K562 (cell line): ENCODE results near the gene KCNJ9. TPM values are rescaled to one million over a fixed set of nuclear protein-coding genes. Genes with fewer than 3 reads are reported as not detected.
"Not testable (repeated sequence)": the region's sequence is repeated elsewhere in the genome, so short reads cannot be mapped to it uniquely, and the experiment has no call there.

Experiments used
- ATAC-seq: fragments of 200-7000 bp; cut with Tn5 transposase; 3 replicates; pipeline ENCODE4 v1.9.1; 2020; ENCODE audit warnings: moderate library complexity
- BruUV-seq: library from RNA; stranded (reverse); fragments of 400-500 nt; replicated peaks from 2 replicates; lab custom pipeline; 2021; lab: Mats Ljungman, UMichigan
- CTCF ChIA-PET: fragments of 300-600 bp; formaldehyde crosslinking; extraction: SDS; loops from one replicate; lab custom pipeline; 2021; ENCODE audit warnings: low intra/inter-chr PET ratio; lab: Yijun Ruan, JAX
- POLR2A ChIA-PET: fragments of 300-600, 350-650 bp; sonication (Branson Sonifier 250); formaldehyde crosslinking; extraction: SDS; loops from one replicate; lab custom pipeline; 2021; ENCODE audit warnings: antibody characterized with exemption, inconsistent platforms; lab: Yijun Ruan, JAX
- DNase-seq, 4 experiments: peaks; one replicate each; pipeline versions ENCODE4 v3.0.0 to v3.0.0-alpha.2; 2011 to 2018; ENCODE audit warnings: low spot score in 3 of 4, mixed read lengths in 3 of 4; ENCODE audit errors: extremely low read depth in 1 of 4
- FAIRE-seq: peaks from 2 replicates; lab custom pipeline; 2011; peaks lifted over from hg19 to GRCh38; lab: Jason Lieb, UNC
- H2AFZ ChIP-seq: 2 replicates; pipeline ENCODE4 v1.6.0; 2011; ENCODE audit warnings: low read depth, low read length, control low read depth, inconsistent platforms
- H3K27ac ChIP-seq: fragments of 200-600 bp; 3 replicates; pipeline ENCODE4 v1.8.0; 2011; ENCODE audit warnings: low read depth, mild to moderate bottlenecking, control low read depth, inconsistent platforms, low read length, moderate library complexity, mixed read lengths; ENCODE audit errors: extremely low read depth
- H3K27me3 ChIP-seq, 2 experiments: fragments of 300-600 bp in 1 of 2; 2 replicates in 1 of 2; 3 replicates in 1 of 2; pipeline versions ENCODE4 v1.6.0 to v1.8.0; 2011; ENCODE audit warnings: inconsistent platforms in 2 of 2, low read length in 2 of 2, mild to moderate bottlenecking in 1 of 2, mixed read lengths in 1 of 2, moderate library complexity in 1 of 2; ENCODE audit not compliant: control insufficient read depth in 2 of 2, insufficient read depth in 2 of 2
- H3K36me3 ChIP-seq: fragments of 300-600 bp; 3 replicates; pipeline ENCODE4 v1.8.0; 2011; ENCODE audit warnings: mild to moderate bottlenecking, low read length, inconsistent platforms; ENCODE audit not compliant: control insufficient read depth, insufficient read depth
- H3K4me1 ChIP-seq, 2 experiments: fragments of 200-600 bp in 1 of 2; replicated peaks in 1 of 2; 2 replicates in 1 of 2; 3 replicates in 1 of 2; pipeline versions ENCODE4 v1.5.1 to v1.8.0; 2011; ENCODE audit warnings: inconsistent platforms in 2 of 2, low read length in 2 of 2, mild to moderate bottlenecking in 1 of 2, mixed read lengths in 1 of 2, moderate library complexity in 1 of 2; ENCODE audit not compliant: control insufficient read depth in 2 of 2, insufficient read depth in 2 of 2
- H3K4me2 ChIP-seq: 2 replicates; pipeline ENCODE4 v1.6.1; 2011; ENCODE audit warnings: low read length, control low read depth, inconsistent platforms, mixed read lengths; ENCODE audit not compliant: insufficient read depth
- H3K4me3 ChIP-seq: fragments of 200-600 bp; sonication (generic), shearing (Covaris generic); 2 replicates; pipeline ENCODE4 v1.5.1; 2016; ENCODE audit warnings: control low read depth, inconsistent platforms
- H3K79me2 ChIP-seq: fragments of 200-600 bp; 3 replicates; pipeline ENCODE4 v1.8.0; 2011; ENCODE audit warnings: low read length, inconsistent platforms; ENCODE audit not compliant: control insufficient read depth, insufficient read depth
- H3K9ac ChIP-seq, 2 experiments: 2 replicates each; pipeline versions ENCODE4 v1.6.0 to v1.6.1; 2011; ENCODE audit warnings: low read depth in 2 of 2, low read length in 2 of 2, control low read depth in 1 of 2, inconsistent platforms in 1 of 2, mild to moderate bottlenecking in 1 of 2, mixed read lengths in 1 of 2; ENCODE audit not compliant: insufficient read depth in 1 of 2
- H3K9me1 ChIP-seq: one replicate; pipeline ENCODE4 v1.6.0; 2011; ENCODE audit warnings: inconsistent platforms, mild to moderate bottlenecking, low read length, moderate library complexity; ENCODE audit not compliant: control insufficient read depth, insufficient read depth
- H3K9me3 ChIP-seq: replicated peaks from 2 replicates; pipeline ENCODE4 v1.5.1; 2011; ENCODE audit warnings: low read depth, low read length, inconsistent platforms; ENCODE audit not compliant: control insufficient read depth, insufficient read depth
- H4K20me1 ChIP-seq: replicated peaks from 2 replicates; pipeline ENCODE4 v1.6.1; 2011; ENCODE audit warnings: low read length, inconsistent platforms, mixed read lengths; ENCODE audit not compliant: control insufficient read depth, insufficient read depth
- CEBPB ChIP-seq: fragments of 450-650 bp; IDR thresholded peaks from 2 replicates; pipeline ENCODE4 v1.6.1; 2016; ENCODE audit warnings: missing genetic modification characterization, missing compliant biosample characterization
- HLTF ChIP-seq: fragments of 450-650 bp; IDR thresholded peaks from 2 replicates; pipeline ENCODE4 v1.6.1; 2016
- NCOA4 ChIP-seq: fragments of 450-650 bp; IDR thresholded peaks from 2 replicates; pipeline ENCODE4 v1.6.1; 2018; ENCODE audit warnings: mild to moderate bottlenecking; ENCODE audit not compliant: partially characterized antibody
- NFIC ChIP-seq: fragments of 450-650 bp; IDR thresholded peaks from 2 replicates; pipeline ENCODE4 v1.6.1; 2017; ENCODE audit warnings: mild to moderate bottlenecking, inconsistent platforms
- NUFIP1 ChIP-seq: fragments of 450-650 bp; IDR thresholded peaks from 2 replicates; pipeline ENCODE4 v1.6.1; 2018; ENCODE audit not compliant: partially characterized antibody
- RBM15 ChIP-seq: fragments of 200-400 bp; formaldehyde crosslinking; IDR thresholded peaks from 2 replicates; pipeline ENCODE4 v1.6.1; 2018; ENCODE audit warnings: mild to moderate bottlenecking, low read length, moderate library complexity; ENCODE audit not compliant: insufficient read depth
- TBP ChIP-seq: optimal IDR thresholded peaks from 2 replicates; pipeline ENCODE3; 2011; ENCODE audit warnings: low read depth, low read length, improper control_type of control experiment
- ZNF3 ChIP-seq: fragments of 250-450 bp; sonication (Bioruptor Pico); IDR thresholded peaks from 2 replicates; pipeline ENCODE4 v1.5.0; 2021; ENCODE audit warnings: mild to moderate bottlenecking, moderate library complexity
- ZSCAN29 ChIP-seq: fragments of 450-650 bp; IDR thresholded peaks from 2 replicates; pipeline ENCODE4 v1.6.1; 2017
- WGBS: fragments of 100-300 bp; shearing (Covaris generic); methylation state at CpG from one replicate; pipeline ENCODE4 v1.1.6; 2016; ENCODE audit warnings: low coverage, mixed read lengths; ENCODE audit not compliant: insufficient coverage; ENCODE audit errors: missing lambda C conversion rate; 5-methylcytosine and 5-hydroxymethylcytosine counted together
- in situ Hi-C: fragments of 300-500 bp; cut with MboI; formaldehyde crosslinking; loops from 4 replicates; pipeline ENCODE4 v1.15.0; 2018; ENCODE audit warnings: inconsistent platforms, mixed read lengths
- intact Hi-C: fragments of 100-400 bp; cut with micrococcal nuclease; formaldehyde crosslinking; loops from 2 replicates; pipeline ENCODE4 v1.14.2; 2022
- polyA plus RNA-seq, 8 experiments: library from polyadenylated mRNA; depleted of rRNA in 4 of 8; stranded (reverse) in 5 of 8; unstranded in 3 of 8; fragments of >200 nt; fragmentation: Nextera tagmentation in 2 of 8; fragmentation: Illumina TruSeq in 1 of 8; extraction: Ambion mirVana in 2 of 8; extraction: Trizol in 1 of 8; gene quantifications; 2 replicates each; pipeline versions ENCODE4 v1.2.1 to v1.2.3, GENCODE V29; 2011 to 2014; ENCODE audit warnings: inconsistent platforms in 1 of 8, missing spikeins in 1 of 8
- total RNA-seq, 7 experiments: library from RNA; depleted of rRNA in 6 of 7; stranded (reverse); fragments of >200 nt in 6 of 7; fragmentation: Illumina TruSeq in 2 of 7; extraction: Trizol in 2 of 7; gene quantifications; 2 replicates each; pipeline versions ENCODE4 v1.2.1 to v1.2.3, GENCODE V29; 2011 to 2021; ENCODE audit warnings: low replicate concordance in 1 of 7

The KCNJ9 gene
- total and polyA plus RNA-seq, 9 of the 15 experiments (the other 6 are each of a cell fraction or from before 2014, with no cell fraction given) = not detected

- no peak overlapping the region for H3K4me3 ChIP-seq
- H4K20me1 ChIP-seq = no peaks in the 10 kb centered on the region
- no peaks in the 10 kb centered on the region for H3K36me3 ChIP-seq
- no peaks in the 10 kb centered on the region; a peak in 1 of 5 replicates for H3K4me1 ChIP-seq
- H3K79me2 ChIP-seq = no peaks in the 10 kb centered on the region
- H3K4me2 ChIP-seq = no peak overlapping the region
- CTCF ChIA-PET = no interaction called here
- intact Hi-C loops = no loop called here
- no peaks in the 10 kb centered on the region for H3K9me1 ChIP-seq
- no peak for ATAC-seq
- no peak for TF ChIP-seq TBP
- no peak for TF ChIP-seq ZNF3
- TF ChIP-seq CEBPB (tag) = no peak
- no peak for TF ChIP-seq RBM15
- TF ChIP-seq ZSCAN29 = no peak
- no peak for TF ChIP-seq NFIC
- no peak for TF ChIP-seq NCOA4
- no peak for TF ChIP-seq HLTF
- TF ChIP-seq NUFIP1 = no peak
- TF ChIP-seq, all 486 proteins: peak for 0
- WGBS = 14% methylated on average over 4 of the region's 4 CpGs
- Histone ChIP-seq H3K9me3 (no peaks in the 10 kb centered on the region), H2AFZ (no peak overlapping the region), H3K27ac (no peak overlapping the region), H3K27me3 (peaks cover 5 to 48% of the 10 kb centered on the region in 2 experiments; a peak in 4 of 5 replicates), H3K9ac (no peak overlapping the region; a peak in 1 of 4 replicates)
- no TSS peak for BruUV-seq
- in situ Hi-C loops = loop anchor here (10.0 kb wide), 1 partner anchor 265 kb away; no protein-coding TSS in a partner anchor
- no peak for FAIRE-seq
- DNase-seq = no peak
- POLR2A ChIA-PET = interaction anchor here (0.6 to 0.7 kb wide), 4 partner anchors 9 to 144 kb away, joined by 3 read pairs; no protein-coding TSS in a partner anchor
These were observed 28.3 kb downstream of the KCNJ9 start for GRCh38 chr1:160109686-160110085.

DNA sequence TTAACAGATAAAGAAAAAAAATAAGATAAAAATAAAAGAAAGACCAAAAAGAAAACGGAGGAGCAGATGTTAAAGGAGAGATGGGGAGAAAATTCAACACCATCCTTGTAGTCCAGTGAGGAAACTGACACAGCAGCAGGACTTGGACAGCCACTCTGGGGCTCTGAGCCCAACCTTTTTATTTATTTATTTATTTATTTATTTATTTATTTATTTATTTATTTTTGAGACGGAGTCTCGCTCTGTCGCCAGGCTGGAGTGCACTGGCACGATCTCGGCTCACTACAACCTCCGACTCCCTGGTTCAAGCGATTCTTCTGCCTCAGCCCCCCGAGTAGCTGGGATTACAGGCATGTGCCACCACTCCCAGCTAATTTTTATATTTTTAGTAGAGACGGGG lies 30.1 kb downstream of the KCNJ9 start:
- H3K9ac ChIP-seq, intact Hi-C loops, H3K9me3 ChIP-seq, H3K36me3 ChIP-seq, H3K4me1 ChIP-seq, in situ Hi-C loops, H3K27ac ChIP-seq, CTCF ChIA-PET, H3K4me2 ChIP-seq, H4K20me1 ChIP-seq, BruUV-seq, DNase-seq, ATAC-seq, H3K9me1 ChIP-seq, H2AFZ ChIP-seq, FAIRE-seq, H3K79me2 ChIP-seq, H3K4me3 ChIP-seq: not testable (repeated sequence)
- WGBS = 13% methylated on average over 10 of the region's 10 CpGs
- POLR2A ChIA-PET = interaction anchor here (1.0 to 1.6 kb wide), 2 partner anchors 102 to 232 kb away, joined by 3 read pairs; partner anchors contain the start of gene NCSTN
- peaks cover 17 to 63% of the 10 kb centered on the region in 2 experiments; a peak in 4 of 5 replicates for H3K27me3 ChIP-seq
